Keratinocyte (primary cell): ENCODE data around the gene PHLDB3. TPM values are rescaled to one million over a fixed set of nuclear protein-coding genes. Genes with fewer than 3 reads are reported as not detected.
A peak's percentile ranks its signal among the peaks of the same experiment; 100 is the strongest.

Source experiments
- DNase-seq: peaks from one replicate; pipeline ENCODE4 v3.0.0-alpha.2; 2011; ENCODE audit warnings: low read depth, missing footprints, low spot score
- FAIRE-seq: peaks from 2 replicates; lab custom pipeline; 2011; peaks lifted over from hg19 to GRCh38; lab: Jason Lieb, UNC
- H2AFZ ChIP-seq: 2 replicates; pipeline ENCODE4 v1.6.0; 2012; ENCODE audit warnings: low read length, control low read depth, inconsistent platforms; ENCODE audit not compliant: control insufficient read depth
- H3K27ac ChIP-seq: 2 replicates; pipeline ENCODE4 v1.5.1; 2011; ENCODE audit warnings: low read length; ENCODE audit not compliant: control insufficient read depth, insufficient read depth
- H3K27me3 ChIP-seq: 3 replicates; pipeline ENCODE4 v1.6.0; 2011; ENCODE audit warnings: low read length; ENCODE audit not compliant: control insufficient read depth, insufficient read depth; ENCODE audit errors: extremely low read depth
- H3K36me3 ChIP-seq, 2 experiments: 2 replicates in 1 of 2; 3 replicates in 1 of 2; pipeline ENCODE4 v1.5.1; 2011; ENCODE audit warnings: low read length in 2 of 2, mild to moderate bottlenecking in 1 of 2; ENCODE audit not compliant: control insufficient read depth in 2 of 2, insufficient read depth in 2 of 2; ENCODE audit errors: extremely low read depth in 1 of 2
- H3K4me1 ChIP-seq: 3 replicates; pipeline ENCODE4 v1.5.1; 2011; ENCODE audit warnings: low read length; ENCODE audit not compliant: control insufficient read depth, insufficient read depth; ENCODE audit errors: extremely low read depth
- H3K4me2 ChIP-seq: 3 replicates; pipeline ENCODE4 v1.6.0; 2011; ENCODE audit warnings: low read depth, low read length; ENCODE audit not compliant: control insufficient read depth, insufficient read depth; ENCODE audit errors: extremely low read depth
- H3K4me3 ChIP-seq, 3 experiments: fragments of 200-600 bp in 1 of 3; sonication (generic) in 1 of 3; 2 replicates in 2 of 3; 3 replicates in 1 of 3; pipeline ENCODE4 v1.5.1; 2011 to 2016; ENCODE audit warnings: low read length in 3 of 3, mild to moderate bottlenecking in 3 of 3, control low read depth in 2 of 3, inconsistent platforms in 1 of 3, low read depth in 1 of 3, mixed read lengths in 1 of 3, mixed run types in 1 of 3, moderate library complexity in 1 of 3; ENCODE audit not compliant: control insufficient read depth in 2 of 3, insufficient read depth in 2 of 3; ENCODE audit errors: extremely low read depth in 1 of 3
- H3K79me2 ChIP-seq: 2 replicates; pipeline ENCODE4 v1.6.0; 2012; ENCODE audit warnings: low read length; ENCODE audit not compliant: control insufficient read depth, insufficient read depth
- H3K9ac ChIP-seq: 3 replicates; pipeline ENCODE4 v1.6.0; 2011; ENCODE audit warnings: low read length; ENCODE audit not compliant: control insufficient read depth, insufficient read depth; ENCODE audit errors: extremely low read depth
- H3K9me1 ChIP-seq: 3 replicates; pipeline ENCODE4 v1.6.0; 2011; ENCODE audit warnings: low read length; ENCODE audit not compliant: control insufficient read depth, insufficient read depth; ENCODE audit errors: extremely low read depth
- H3K9me3 ChIP-seq: 2 replicates; pipeline ENCODE4 v1.5.1; 2012; ENCODE audit warnings: low read depth, low read length; ENCODE audit not compliant: control insufficient read depth
- H4K20me1 ChIP-seq: 3 replicates; pipeline ENCODE4 v1.6.0; 2011; ENCODE audit warnings: low read length; ENCODE audit not compliant: control insufficient read depth, insufficient read depth; ENCODE audit errors: extremely low read depth
- CTCF ChIP-seq, 3 experiments: IDR thresholded peaks in 1 of 3; conservative IDR thresholded peaks in 1 of 3; optimal IDR thresholded peaks in 1 of 3; 2 replicates in 2 of 3; 3 replicates in 1 of 3; pipeline versions ENCODE3 to v1.5.1; 2011; ENCODE audit warnings: low read length in 3 of 3, mild to moderate bottlenecking in 3 of 3, moderate library complexity in 2 of 3, control low read depth in 1 of 3, inconsistent platforms in 1 of 3; ENCODE audit not compliant: insufficient read depth in 2 of 3; ENCODE audit errors: extremely low read depth in 1 of 3
- EZH2 ChIP-seq: IDR thresholded peaks from one replicate; pipeline ENCODE4 v1.6.1; 2012; ENCODE audit warnings: inconsistent platforms, mild to moderate bottlenecking, low read length, moderate library complexity
- dilution Hi-C: fragments of 300-500 bp; cut with MboI; formaldehyde crosslinking; loops from one replicate; pipeline ENCODE4 v1.7.0; 2020; ENCODE audit warnings: low sequenced_read_pairs; ENCODE audit not compliant: extremely low pct_ligation_motif_present
- polyA plus RNA-seq, 5 experiments: library from polyadenylated mRNA; depleted of rRNA in 3 of 5; stranded (reverse) in 3 of 5; stranded (forward) in 1 of 5; unstranded in 1 of 5; fragments of >200 nt; gene quantifications; 1 replicate in 1 of 5; 2 replicates in 3 of 5; 3 replicates in 1 of 5; pipeline versions ENCODE4 v1.2.1 to v1.2.3, GENCODE V29; 2011 to 2012; ENCODE audit warnings: missing spikeins in 2 of 5, low read depth in 1 of 5, low replicate concordance in 1 of 5

PHLDB3 gene
- polyA plus RNA-seq, 1 donor (not counting 4 experiments of a cell fraction or from before 2014, with no cell fraction given): 6.7 TPM

- peak overlapping the region; percentile 74 for H3K4me2 ChIP-seq
- no peak for FAIRE-seq
- dilution Hi-C loops: no loop called here
These were observed 37.3 kb downstream of the PHLDB3 start for GRCh38 chr19:43467276-43467675.

GRCh38 chr19:43466793-43467192, 37.8 kb downstream of the PHLDB3 start:
- Histone ChIP-seq H3K36me3 (peaks cover 0 to 9% of the 10 kb centered on the region in 2 experiments), H3K4me2 (no peak overlapping the region), H3K9me1 (peaks cover 4% of the 10 kb centered on the region), H3K27ac (peak overlapping the region; percentile 69), H3K9ac (no peak overlapping the region), H3K27me3 (no peaks in the 10 kb centered on the region), H2AFZ (no peak overlapping the region), H3K4me1 (peaks cover 57% of the 10 kb centered on the region), H3K79me2 (peaks cover 10% of the 10 kb centered on the region), H4K20me1 (no peaks in the 10 kb centered on the region), H3K9me3 (no peaks in the 10 kb centered on the region), H3K4me3 (no peak overlapping the region)
- FAIRE-seq (no peak), DNase-seq (no peak)
- TF ChIP-seq EZH2 (no peak), CTCF (optimal IDR thresholded peaks at IDR 0.05 in 1 of 3, IDR thresholded peaks at IDR 0.05 in 1 of 3, conservative IDR thresholded peaks at IDR 0.05 in 1 of 3; ENCODE audit: extremely low read depth in 1 of 3, insufficient read depth in 2 of 3, low read length in 3 of 3) (no peak)
- dilution Hi-C loops: no loop called here

More at GRCh38 chr19:43467276-43467675, 37.3 kb downstream of the PHLDB3 start:
- Histone ChIP-seq H3K9ac (no peak overlapping the region), H3K9me1 (peaks cover 4% of the 10 kb centered on the region), H3K4me3 (no peak overlapping the region), H4K20me1 (no peaks in the 10 kb centered on the region), H3K9me3 (no peaks in the 10 kb centered on the region), H3K27ac (peak overlapping the region; percentile 69), H3K36me3 (peaks cover 0 to 5% of the 10 kb centered on the region in 2 experiments), H3K4me1 (peaks cover 57% of the 10 kb centered on the region), H3K79me2 (peaks cover 10% of the 10 kb centered on the region), H2AFZ (no peak overlapping the region), H3K27me3 (no peaks in the 10 kb centered on the region)
- DNase-seq: no peak
- TF ChIP-seq CTCF (optimal IDR thresholded peaks at IDR 0.05 in 1 of 3, IDR thresholded peaks at IDR 0.05 in 1 of 3, conservative IDR thresholded peaks at IDR 0.05 in 1 of 3; ENCODE audit: extremely low read depth in 1 of 3, insufficient read depth in 2 of 3, low read length in 3 of 3): no peak
- no peak for TF ChIP-seq EZH2
